Measurements from ENCODE around the gene ITPR1. TPM values are rescaled to one million over a fixed set of nuclear protein-coding genes. Genes with fewer than 3 reads are reported as not detected.

Gene ITPR1
- total and polyA plus RNA-seq, 11 donors = 8.9 to 55.8 (median 19.9) TPM

- intact Hi-C loops (cut with DNase I) = no loop called here
- H3K4me1 ChIP-seq = peaks cover 0 to 16% (median 0%) of the 10 kb centered on the region in 12 donors
- no peak overlapping the region for H3K4me3 ChIP-seq
- H3K27me3 ChIP-seq = no peaks in the 10 kb centered on the region
- no peak for DNase-seq
- H3K27ac ChIP-seq = no peak overlapping the region
- no peak for ATAC-seq
- TF ChIP-seq CTCF (IDR thresholded peaks at IDR 0.05) (no peak), POLR2A (IDR thresholded peaks at IDR 0.05) (no peak)
- peaks cover 0 to 19% (median 2%) of the 10 kb centered on the region in 12 donors for H3K9me3 ChIP-seq
- peaks cover 0 to 85% (median 51%) of the 10 kb centered on the region in 9 donors for H3K36me3 ChIP-seq
- WGBS, 4 donors = 95 to 98% (median 95%) methylated on average over 12 of the region's 12 CpGs
These were observed 326.0 kb downstream of the ITPR1 start for GRCh38 chr3:4818986-4819693.

GRCh38 chr3:4819746-4820145, 326.6 kb downstream of the ITPR1 start:
- intact Hi-C loops (cut with DNase I) = loop anchor here in 4 of 10 donors (5.0 to 10.0 kb wide), 4 partner anchors 37 to 95 kb away; no protein-coding TSS in a partner anchor
- Histone ChIP-seq H3K9me3 (peaks cover 0 to 19% (median 2%) of the 10 kb centered on the region in 12 donors), H3K27me3 (no peaks in the 10 kb centered on the region), H3K36me3 (peaks cover 0 to 79% (median 51%) of the 10 kb centered on the region in 9 donors), H3K27ac (no peak overlapping the region), H3K4me1 (peaks cover 0 to 20% (median 4%) of the 10 kb centered on the region in 12 donors), H3K4me3 (no peak overlapping the region)
- WGBS, 4 donors = 34 to 48% (median 40%) methylated on average over 3 of the region's 3 CpGs
- TF ChIP-seq POLR2A (IDR thresholded peaks at IDR 0.05) (no peak), CTCF (IDR thresholded peaks at IDR 0.05) (no peak)
- ATAC-seq = no peak
- no peak for DNase-seq

- Histone ChIP-seq H3K4me3 (no peak overlapping the region), H3K4me1 (peaks cover 6 to 23% (median 11%) of the 10 kb centered on the region in 12 donors), H3K36me3 (peaks cover 0 to 71% (median 46%) of the 10 kb centered on the region in 9 donors), H3K9me3 (peaks cover 0 to 19% (median 2%) of the 10 kb centered on the region in 12 donors), H3K27ac (peak overlapping the region in 1 of 12 donors; percentile 10), H3K27me3 (no peaks in the 10 kb centered on the region)
- TF ChIP-seq POLR2A (IDR thresholded peaks at IDR 0.05) (no peak), CTCF (IDR thresholded peaks at IDR 0.05) (no peak)
- WGBS, 4 donors = 92 to 94% (median 93%) methylated on average over 10 to 17 of the region's 17 CpGs
- intact Hi-C loops (cut with DNase I) = loop anchor here in 4 of 10 donors (5.0 to 10.0 kb wide), 4 partner anchors 38 to 96 kb away; no protein-coding TSS in a partner anchor
- no peak for DNase-seq
- ATAC-seq = no peak
These were observed 327.4 kb downstream of the ITPR1 start for GRCh38 chr3:4820296-4821121.

- Histone ChIP-seq H3K36me3 (peaks cover 0 to 64% (median 42%) of the 10 kb centered on the region in 9 donors), H3K4me1 (peaks cover 7 to 31% (median 18%) of the 10 kb centered on the region in 12 donors), H3K9me3 (peaks cover 0 to 15% (median 2%) of the 10 kb centered on the region in 12 donors), H3K27ac (peak overlapping the region in 1 of 12 donors; percentile 9), H3K4me3 (no peak overlapping the region), H3K27me3 (no peaks in the 10 kb centered on the region)
- ATAC-seq (no peak), DNase-seq (no peak)
- intact Hi-C loops (cut with DNase I) = loop anchor here in 4 of 10 donors (5.0 to 10.0 kb wide), 4 partner anchors 39 to 97 kb away; no protein-coding TSS in a partner anchor
- TF ChIP-seq POLR2A (IDR thresholded peaks at IDR 0.05) (no peak), CTCF (IDR thresholded peaks at IDR 0.05) (no peak)
- WGBS, 4 donors = 68 to 94% (median 86%) methylated on average over 2 of the region's 2 CpGs
These were observed 328.2 kb downstream of the ITPR1 start for GRCh38 chr3:4821338-4821737.

Data from heart left ventricle (tissue), 16 donors.